A673 (cell line): ENCODE results near the gene BBS9. TPM values are rescaled to one million over a fixed set of nuclear protein-coding genes. Genes with fewer than 3 reads are reported as not detected.

Experiments used
- BruUV-seq: library from RNA; stranded (reverse); fragments of 400-500 nt; replicated peaks from 2 replicates; lab custom pipeline; 2021; lab: Mats Ljungman, UMichigan
- CTCF ChIA-PET: fragments of 300-600 bp; sonication (Branson Sonifier 250); formaldehyde crosslinking; loops from one replicate; lab custom pipeline; 2022; ENCODE audit warnings: antibody characterized with exemption; lab: Charles Lee
- POLR2A ChIA-PET: fragments of 300-600 bp; sonication (Branson Sonifier 250); formaldehyde crosslinking; loops from one replicate; lab custom pipeline; 2022; ENCODE audit warnings: antibody characterized with exemption; ENCODE audit not compliant: low non-redundant PET; lab: Charles Lee
- DNase-seq: peaks from one replicate; pipeline ENCODE4 v3.0.0-alpha.2; 2015; ENCODE audit warnings: low spot score
- H3K27ac ChIP-seq: fragments of 200-600 bp; sonication (generic); 2 replicates; pipeline ENCODE4 v1.5.1; 2016; ENCODE audit warnings: mixed run types, low read depth, mild to moderate bottlenecking, mixed read lengths, antibody characterized with exemption, low read length; ENCODE audit not compliant: poor library complexity, severe bottlenecking
- H3K27me3 ChIP-seq: fragments of 200-600 bp; sonication (generic); replicated peaks from 2 replicates; pipeline ENCODE4 v1.6.1; 2017; ENCODE audit warnings: mixed run types, low read depth, mild to moderate bottlenecking, mixed read lengths, antibody characterized with exemption, low read length; ENCODE audit not compliant: insufficient read depth, poor library complexity
- H3K36me3 ChIP-seq: fragments of 200-600 bp; sonication (generic); 2 replicates; pipeline ENCODE4 v1.6.1; 2016; ENCODE audit warnings: mixed run types, mild to moderate bottlenecking, mixed read lengths, antibody characterized with exemption, low read length; ENCODE audit not compliant: insufficient read depth, poor library complexity, severe bottlenecking
- H3K4me1 ChIP-seq: fragments of 200-600 bp; sonication (generic); 2 replicates; pipeline ENCODE4 v1.6.1; 2017; ENCODE audit warnings: mixed run types, mild to moderate bottlenecking, mixed read lengths, antibody characterized with exemption, low read length; ENCODE audit not compliant: insufficient read depth, poor library complexity, severe bottlenecking
- H3K4me3 ChIP-seq: fragments of 200-600 bp; sonication (generic); 2 replicates; pipeline ENCODE4 v1.5.1; 2016; ENCODE audit warnings: low read depth, mixed run types, mild to moderate bottlenecking, mixed read lengths, low read length; ENCODE audit not compliant: poor library complexity, severe bottlenecking
- H3K9me3 ChIP-seq: fragments of 200-600 bp; sonication (generic); 2 replicates; pipeline ENCODE4 v1.6.1; 2016; ENCODE audit warnings: mixed run types, low read depth, mild to moderate bottlenecking, mixed read lengths, antibody characterized with exemption, low read length; ENCODE audit not compliant: poor library complexity, severe bottlenecking
- EZH2 ChIP-seq: fragments of 200-600 bp; sonication (generic); IDR thresholded peaks from 2 replicates; pipeline ENCODE4 v1.6.1; 2017; ENCODE audit warnings: borderline replicate concordance, low read depth, mild to moderate bottlenecking, mixed read lengths, antibody characterized with exemption, low read length; ENCODE audit not compliant: poor library complexity, severe bottlenecking
- intact Hi-C: fragments of 100-400 bp; cut with micrococcal nuclease; formaldehyde crosslinking; loops from one replicate; pipeline ENCODE4 v1.10.0; 2022; ENCODE audit not compliant: unreplicated experiment
- total RNA-seq: library from RNA; stranded (reverse); gene quantifications from 2 replicates; pipeline ENCODE4 v1.2.3, GENCODE V29; 2021
- TF ChIP-seq, protein P1 (sequence below): fragments of 300-800, 200-600 bp; sonication (generic); conservative IDR thresholded peaks from 2 replicates; pipeline ENCODE4 v1.5.1; 2017; ENCODE audit warnings: low read depth, mild to moderate bottlenecking, antibody characterized with exemption, low read length, moderate library complexity, mixed read lengths

BBS9 gene
- total RNA-seq, 1 experiment from 2014 or later: 9.4 TPM

DNA sequence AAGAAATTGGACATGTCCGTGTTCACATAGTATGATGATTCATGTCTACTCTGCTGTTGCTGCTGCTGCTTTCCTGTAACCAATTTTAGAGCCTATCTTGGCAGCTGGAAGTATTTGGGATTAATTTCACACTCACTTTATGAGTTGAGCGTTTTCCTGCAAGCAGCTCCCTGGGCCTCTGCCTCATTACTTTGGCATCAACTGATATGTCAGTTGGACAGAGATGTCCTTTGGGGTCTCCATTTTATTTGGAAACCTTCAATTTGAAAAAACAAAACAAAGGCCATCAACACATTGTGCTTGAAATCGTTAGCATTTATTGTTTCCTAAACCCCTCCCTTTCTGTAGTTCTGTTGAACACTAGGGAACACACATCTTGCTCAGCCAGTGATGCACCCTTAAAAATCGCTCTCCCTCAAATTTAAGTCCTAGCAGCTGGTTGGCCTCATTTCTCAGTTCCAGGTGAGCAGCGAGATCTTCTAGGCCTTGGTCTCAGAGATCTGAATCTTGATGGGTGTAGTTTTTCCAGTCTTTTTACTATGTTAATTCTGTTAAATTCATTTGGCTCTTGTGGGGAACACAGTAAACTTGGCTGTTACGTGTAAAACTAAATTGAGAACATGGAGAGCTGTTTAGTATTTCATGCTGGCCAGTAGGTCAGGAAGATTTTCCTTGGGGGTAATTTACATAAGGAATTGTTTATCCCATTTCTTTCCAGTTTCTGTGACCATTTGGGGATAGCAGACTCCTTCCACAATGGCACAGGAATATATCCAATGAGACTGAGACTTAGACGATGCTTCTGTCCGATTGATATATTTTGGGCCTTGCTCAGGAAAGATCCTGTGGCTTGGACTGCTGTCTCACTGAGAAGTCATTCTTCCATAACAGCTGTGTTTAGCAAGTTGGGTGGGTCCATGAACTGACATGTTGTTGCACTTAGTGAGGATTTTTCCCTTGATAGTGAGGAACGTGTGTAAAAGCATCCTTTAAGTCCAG lies 371.6 kb downstream of the BBS9 start:
- intact Hi-C loops: no loop called here
- DNase-seq: peak; percentile 13
- no TSS peak for BruUV-seq
- Histone ChIP-seq H3K4me1 (no peaks in the 10 kb centered on the region), H3K9me3 (no peaks in the 10 kb centered on the region), H3K27me3 (no peaks in the 10 kb centered on the region), H3K27ac (no peak overlapping the region), H3K36me3 (no peaks in the 10 kb centered on the region), H3K4me3 (no peak overlapping the region)
- no peak for TF ChIP-seq EZH2
- TF ChIP-seq, protein P1, sequence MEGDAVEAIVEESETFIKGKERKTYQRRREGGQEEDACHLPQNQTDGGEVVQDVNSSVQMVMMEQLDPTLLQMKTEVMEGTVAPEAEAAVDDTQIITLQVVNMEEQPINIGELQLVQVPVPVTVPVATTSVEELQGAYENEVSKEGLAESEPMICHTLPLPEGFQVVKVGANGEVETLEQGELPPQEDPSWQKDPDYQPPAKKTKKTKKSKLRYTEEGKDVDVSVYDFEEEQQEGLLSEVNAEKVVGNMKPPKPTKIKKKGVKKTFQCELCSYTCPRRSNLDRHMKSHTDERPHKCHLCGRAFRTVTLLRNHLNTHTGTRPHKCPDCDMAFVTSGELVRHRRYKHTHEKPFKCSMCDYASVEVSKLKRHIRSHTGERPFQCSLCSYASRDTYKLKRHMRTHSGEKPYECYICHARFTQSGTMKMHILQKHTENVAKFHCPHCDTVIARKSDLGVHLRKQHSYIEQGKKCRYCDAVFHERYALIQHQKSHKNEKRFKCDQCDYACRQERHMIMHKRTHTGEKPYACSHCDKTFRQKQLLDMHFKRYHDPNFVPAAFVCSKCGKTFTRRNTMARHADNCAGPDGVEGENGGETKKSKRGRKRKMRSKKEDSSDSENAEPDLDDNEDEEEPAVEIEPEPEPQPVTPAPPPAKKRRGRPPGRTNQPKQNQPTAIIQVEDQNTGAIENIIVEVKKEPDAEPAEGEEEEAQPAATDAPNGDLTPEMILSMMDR: no peak
- ChIA-PET CTCF (no interaction called here), POLR2A (interaction anchor here (0.6 kb wide), 1 partner anchor 363 kb away, joined by 3 read pairs; no protein-coding TSS in a partner anchor)

DNA sequence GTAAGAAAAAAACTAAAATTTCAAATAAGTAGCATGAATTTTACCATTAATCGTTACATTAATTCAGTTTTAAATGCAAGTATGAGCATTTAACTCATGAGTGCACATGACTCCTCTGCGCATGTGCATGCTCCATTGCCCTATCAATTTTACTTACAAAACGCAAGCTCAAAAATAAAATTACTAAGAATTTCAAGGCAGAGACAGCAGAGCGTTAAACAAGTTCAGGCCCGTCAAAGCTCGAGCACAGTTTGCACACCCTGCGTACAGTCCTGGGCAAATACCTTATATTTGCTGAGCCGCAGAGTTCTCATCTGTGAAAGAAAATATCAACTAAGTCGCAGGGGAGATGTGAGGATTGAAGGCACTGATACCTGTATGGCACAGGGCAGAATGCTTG lies 373.6 kb downstream of the BBS9 start:
- intact Hi-C loops: no loop called here
- BruUV-seq: no TSS peak
- H3K27ac ChIP-seq: no peak overlapping the region
- DNase-seq: no peak
- no peaks in the 10 kb centered on the region for H3K36me3 ChIP-seq
- TF ChIP-seq, protein P1: no peak
- no peak for TF ChIP-seq EZH2
- H3K27me3 ChIP-seq: no peaks in the 10 kb centered on the region
- H3K4me1 ChIP-seq: no peaks in the 10 kb centered on the region
- no peak overlapping the region for H3K4me3 ChIP-seq
- CTCF ChIA-PET: no interaction called here
- POLR2A ChIA-PET: no interaction called here
- H3K9me3 ChIP-seq: no peaks in the 10 kb centered on the region

DNA sequence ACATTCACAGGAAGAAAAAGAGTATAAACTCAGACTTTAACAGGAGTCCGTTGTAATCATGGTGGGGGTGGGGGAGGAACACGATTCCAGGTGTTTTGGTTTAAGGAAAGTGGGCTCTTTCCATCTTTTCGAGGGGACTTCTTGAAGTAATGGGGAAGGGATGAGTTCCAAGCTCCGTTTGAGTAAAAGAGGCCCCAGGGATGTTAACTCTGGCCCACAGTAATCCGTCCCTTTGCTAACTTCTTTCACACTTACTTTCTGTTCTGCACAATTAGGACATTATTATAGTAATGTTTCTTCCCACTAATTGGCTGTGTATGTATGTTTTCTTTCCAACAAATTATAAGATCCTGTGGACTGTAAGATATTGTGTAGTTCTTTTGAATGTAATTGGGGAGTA lies 374.4 kb downstream of the BBS9 start:
- CTCF ChIA-PET: no interaction called here
- no peak for TF ChIP-seq EZH2
- TF ChIP-seq, protein P1: no peak
- Histone ChIP-seq H3K4me1 (no peaks in the 10 kb centered on the region), H3K4me3 (no peak overlapping the region), H3K27ac (no peak overlapping the region), H3K36me3 (no peaks in the 10 kb centered on the region), H3K27me3 (no peaks in the 10 kb centered on the region), H3K9me3 (no peaks in the 10 kb centered on the region)
- no peak for DNase-seq
- intact Hi-C loops: no loop called here
- BruUV-seq: no TSS peak
- POLR2A ChIA-PET: no interaction called here
